ENCODE measurements around the gene ZIC1. TPM values are rescaled to one million over a fixed set of nuclear protein-coding genes. Genes with fewer than 3 reads are reported as not detected.

The ZIC1 gene
- total RNA-seq, 1 experiment from 2014 or later = not detected

DNA sequence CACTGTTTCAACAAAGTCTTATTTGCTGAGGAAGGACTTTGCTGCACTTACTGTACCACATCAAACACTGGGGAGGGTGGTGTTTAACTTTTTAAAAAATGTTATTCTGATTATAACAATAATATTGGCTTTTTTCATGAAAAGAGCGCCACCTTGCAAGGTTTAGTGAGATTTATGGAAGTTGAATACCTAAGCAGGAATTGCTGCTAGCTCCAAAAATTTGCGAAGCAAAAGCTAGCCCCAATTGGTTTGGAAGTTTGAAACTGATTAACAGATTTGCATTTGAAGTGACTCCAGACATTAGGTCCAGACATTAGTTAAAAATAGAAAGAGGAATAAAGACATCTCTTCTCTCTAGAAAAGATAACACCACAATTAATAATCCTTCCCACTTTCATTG, 6.7 kb downstream of the ZIC1 start:
- peaks cover 24 to 62% of the 10 kb centered on the region in 2 experiments for H3K4me1 Mint-ChIP-seq
- WGBS (ENCODE audit: extremely low coverage, insufficient read length, low lambda C conversion rate) = no CpG with 5 or more reads among the region's 2 CpGs
- H3K4me3 Mint-ChIP-seq = no peak overlapping the region

More for the DNA sequence above, 6.7 kb downstream of the ZIC1 start:
- no peak for DNase-seq
- no peak overlapping the region for H3K27ac ChIP-seq (ENCODE audit: insufficient read length, low read depth, low read length)
- H3K56ac ChIP-seq (ENCODE audit: insufficient read length, low read depth, low read length) = no peak overlapping the region
- no peaks in the 10 kb centered on the region for H3K79me2 ChIP-seq (ENCODE audit: insufficient read depth, low read length)
- H2BK15ac ChIP-seq (ENCODE audit: low read depth, low read length) = no peak overlapping the region
- no peak overlapping the region for H2BK5ac ChIP-seq (ENCODE audit: insufficient read length, low read length)
- H2BK12ac ChIP-seq (ENCODE audit: insufficient read length, low read depth, low read length) = no peak overlapping the region
- H3K18ac ChIP-seq (ENCODE audit: insufficient read length, low read depth, low read length) = no peak overlapping the region
- no peak overlapping the region for H2AK5ac ChIP-seq (ENCODE audit: insufficient read length, low read length)
- H3K9me3 ChIP-seq (ENCODE audit: control insufficient read depth, low read depth, low read length) = no peaks in the 10 kb centered on the region
- no peak overlapping the region for H3K23ac ChIP-seq (ENCODE audit: insufficient read length, low read depth, low read length)
- H3K27me3 ChIP-seq (ENCODE audit: insufficient read depth, low read length) = peaks cover 83% of the 10 kb centered on the region
- no peak overlapping the region for H2BK20ac ChIP-seq (ENCODE audit: low read depth, low read length, poor library complexity, severe bottlenecking)
- H3T11ph ChIP-seq (ENCODE audit: low read length) = no peak overlapping the region
- no peak overlapping the region for H2BK120ac ChIP-seq (ENCODE audit: low read depth, low read length, poor library complexity, severe bottlenecking)
- peaks cover 99% of the 10 kb centered on the region for H3K27me3 Mint-ChIP-seq (ENCODE audit: low read depth)
- no peak overlapping the region for H4K8ac ChIP-seq (replicated peaks; ENCODE audit: insufficient read length, low read depth, low read length)
- H3K4me2 ChIP-seq (ENCODE audit: insufficient read depth, insufficient read length, low read length) = no peak overlapping the region
- no peak overlapping the region for H4K91ac ChIP-seq (ENCODE audit: insufficient read length, low read depth, low read length)
- no peak overlapping the region for H3K27ac Mint-ChIP-seq
- no peak overlapping the region for H3K9ac ChIP-seq (ENCODE audit: extremely low read depth, insufficient read length, low read length)
- no peaks in the 10 kb centered on the region; a peak in 2 of 5 replicates for H3K9me3 Mint-ChIP-seq
- no peak overlapping the region for H3K14ac ChIP-seq (ENCODE audit: insufficient read depth, low read length)
- no peaks in the 10 kb centered on the region for H3K79me1 ChIP-seq (ENCODE audit: insufficient read depth, low read depth, low read length, poor library complexity, severe bottlenecking)
- TF ChIP-seq, protein P1, sequence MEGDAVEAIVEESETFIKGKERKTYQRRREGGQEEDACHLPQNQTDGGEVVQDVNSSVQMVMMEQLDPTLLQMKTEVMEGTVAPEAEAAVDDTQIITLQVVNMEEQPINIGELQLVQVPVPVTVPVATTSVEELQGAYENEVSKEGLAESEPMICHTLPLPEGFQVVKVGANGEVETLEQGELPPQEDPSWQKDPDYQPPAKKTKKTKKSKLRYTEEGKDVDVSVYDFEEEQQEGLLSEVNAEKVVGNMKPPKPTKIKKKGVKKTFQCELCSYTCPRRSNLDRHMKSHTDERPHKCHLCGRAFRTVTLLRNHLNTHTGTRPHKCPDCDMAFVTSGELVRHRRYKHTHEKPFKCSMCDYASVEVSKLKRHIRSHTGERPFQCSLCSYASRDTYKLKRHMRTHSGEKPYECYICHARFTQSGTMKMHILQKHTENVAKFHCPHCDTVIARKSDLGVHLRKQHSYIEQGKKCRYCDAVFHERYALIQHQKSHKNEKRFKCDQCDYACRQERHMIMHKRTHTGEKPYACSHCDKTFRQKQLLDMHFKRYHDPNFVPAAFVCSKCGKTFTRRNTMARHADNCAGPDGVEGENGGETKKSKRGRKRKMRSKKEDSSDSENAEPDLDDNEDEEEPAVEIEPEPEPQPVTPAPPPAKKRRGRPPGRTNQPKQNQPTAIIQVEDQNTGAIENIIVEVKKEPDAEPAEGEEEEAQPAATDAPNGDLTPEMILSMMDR (conservative IDR thresholded peaks at IDR 0.05) = no peak; the same call in 2 of the 3 replicates
- no peaks in the 10 kb centered on the region; a peak in 1 of 7 replicates for H3K36me3 Mint-ChIP-seq (ENCODE audit: insufficient read depth in 1 of 3, low read depth in 3 of 3)
- peaks cover 20% of the 10 kb centered on the region for H3K23me2 ChIP-seq (ENCODE audit: insufficient read length, low read depth, low read length, poor library complexity, severe bottlenecking)
- H3K4ac ChIP-seq (ENCODE audit: low read depth, low read length) = no peak overlapping the region
- H4K5ac ChIP-seq (ENCODE audit: insufficient read length, low read depth, low read length) = no peak overlapping the region
- no peak overlapping the region for H2AFZ ChIP-seq (ENCODE audit: low read length)
- peaks cover 5% of the 10 kb centered on the region; the same call in 1 of the 2 replicates for H3K4me1 ChIP-seq (ENCODE audit: insufficient read depth, low read length)
- H4K20me1 ChIP-seq (ENCODE audit: control insufficient read depth, insufficient read depth, insufficient read length) = no peaks in the 10 kb centered on the region
